GM18502 (cell line): Measurements from ENCODE around the gene MYOM1.
"Not testable (repeated sequence)": the region's sequence is repeated elsewhere in the genome, so short reads cannot be mapped to it uniquely, and the experiment has no call there.

Experiments used
- ATAC-seq: cut with Tn5 transposase; IDR thresholded peaks from one replicate; pipeline ENCODE4 v1.9.1; 2021; ENCODE audit warnings: mild to moderate bottlenecking; ENCODE audit not compliant: unreplicated experiment, poor library complexity

MYOM1 gene

GRCh38 chr18:3097082-3097481 lies 122.7 kb downstream of the MYOM1 start:
- ATAC-seq: no peak

GRCh38 chr18:3095921-3096320 lies 123.8 kb downstream of the MYOM1 start:
- ATAC-seq: no peak

GRCh38 chr18:3094338-3094684 lies 125.5 kb downstream of the MYOM1 start:
- no peak for ATAC-seq

GRCh38 chr18:3093624-3094337 lies 126.0 kb downstream of the MYOM1 start:
- ATAC-seq: no peak

- no peak for ATAC-seq
Measured at GRCh38 chr18:3092727-3093126, 127.0 kb downstream of the MYOM1 start.

GRCh38 chr18:3089579-3089978 lies 130.2 kb downstream of the MYOM1 start:
- no peak for ATAC-seq

GRCh38 chr18:3088449-3088848 lies 131.3 kb downstream of the MYOM1 start:
- no peak for ATAC-seq

- ATAC-seq: no peak
Measured at GRCh38 chr18:3086871-3087270, 132.9 kb downstream of the MYOM1 start.

- no peak for ATAC-seq
Measured at GRCh38 chr18:3085612-3086011, 134.2 kb downstream of the MYOM1 start.

GRCh38 chr18:3084206-3084605 lies 135.6 kb downstream of the MYOM1 start:
- no peak for ATAC-seq

GRCh38 chr18:3083766-3084165 lies 136.0 kb downstream of the MYOM1 start:
- ATAC-seq: no peak

- no peak for ATAC-seq
Measured at GRCh38 chr18:3081584-3081991, 138.2 kb downstream of the MYOM1 start.

GRCh38 chr18:3079653-3080052 lies 140.1 kb downstream of the MYOM1 start:
- ATAC-seq: no peak

- ATAC-seq: no peak
Measured at GRCh38 chr18:3075491-3075890, 144.3 kb downstream of the MYOM1 start.

GRCh38 chr18:3074087-3074486 lies 145.7 kb downstream of the MYOM1 start:
- no peak for ATAC-seq

- not testable (repeated sequence) for ATAC-seq
Measured at GRCh38 chr18:3073353-3073752, 146.4 kb downstream of the MYOM1 start.

- no peak for ATAC-seq
Measured at GRCh38 chr18:3071676-3072075, 148.1 kb downstream of the MYOM1 start.

GRCh38 chr18:3069671-3070433 lies 149.9 kb downstream of the MYOM1 start:
- ATAC-seq: no peak

- ATAC-seq: no peak
Measured at GRCh38 chr18:3067722-3068121, 152.0 kb downstream of the MYOM1 start.

- ATAC-seq: no peak
Measured at GRCh38 chr18:3067165-3067661, 152.6 kb downstream of the MYOM1 start.

GRCh38 chr18:3066341-3067110 lies 153.2 kb downstream of the MYOM1 start:
- ATAC-seq: no peak
